NCI-H2081 (cell line): ENCODE results near the gene SMIM44.

ENCODE experiments used
- DNase-seq, 2 experiments: peaks; one replicate each; lab custom pipeline; 2025; lab: John Stamatoyannopoulos, UW

Gene SMIM44

DNA sequence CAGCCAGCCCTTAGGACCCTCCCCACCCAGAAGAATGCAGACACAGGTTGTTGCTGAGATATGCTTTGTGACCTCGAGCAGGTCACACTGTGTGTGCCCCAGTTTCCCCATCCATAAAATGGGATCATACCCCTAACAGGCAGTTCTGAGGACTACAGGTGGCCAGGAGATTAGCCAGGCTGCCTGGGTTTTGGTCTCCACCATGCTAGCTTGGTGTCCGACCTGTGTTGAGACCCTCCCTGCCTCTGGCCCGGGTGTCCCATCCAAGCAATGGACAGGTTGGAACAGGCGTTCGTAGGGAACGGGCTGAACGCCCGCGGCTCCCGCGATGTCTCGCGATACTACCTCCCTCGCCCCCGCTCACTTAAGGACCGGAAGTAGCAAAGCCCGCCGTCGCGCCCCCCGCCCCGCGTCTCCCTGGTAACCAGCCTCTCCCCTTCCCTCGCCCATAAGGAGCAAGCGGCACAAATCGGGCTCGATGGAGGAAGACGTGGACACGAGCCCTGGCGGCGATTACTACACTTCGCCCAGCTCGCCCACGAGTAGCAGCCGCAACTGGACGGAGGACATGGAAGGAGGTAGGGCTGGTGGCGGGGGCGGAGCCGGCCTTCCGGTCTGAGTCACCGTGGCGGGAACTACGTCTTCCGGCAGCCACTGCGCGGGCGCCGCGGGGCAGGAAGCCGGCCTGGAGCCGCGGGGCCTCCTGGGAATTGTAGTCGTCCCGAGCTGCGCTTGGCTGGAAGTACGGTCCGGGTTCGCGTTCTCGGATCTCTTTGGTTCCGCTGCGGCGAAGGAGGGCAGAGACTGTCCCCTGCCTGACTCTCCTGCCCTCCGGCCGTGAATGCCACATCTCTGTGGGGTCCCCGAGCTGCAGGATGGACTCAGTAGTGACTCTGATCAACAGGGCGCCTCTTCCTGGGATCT lies 48.3 kb downstream of the SMIM44 start:
- DNase-seq: peak; percentile 93 to 95

DNA sequence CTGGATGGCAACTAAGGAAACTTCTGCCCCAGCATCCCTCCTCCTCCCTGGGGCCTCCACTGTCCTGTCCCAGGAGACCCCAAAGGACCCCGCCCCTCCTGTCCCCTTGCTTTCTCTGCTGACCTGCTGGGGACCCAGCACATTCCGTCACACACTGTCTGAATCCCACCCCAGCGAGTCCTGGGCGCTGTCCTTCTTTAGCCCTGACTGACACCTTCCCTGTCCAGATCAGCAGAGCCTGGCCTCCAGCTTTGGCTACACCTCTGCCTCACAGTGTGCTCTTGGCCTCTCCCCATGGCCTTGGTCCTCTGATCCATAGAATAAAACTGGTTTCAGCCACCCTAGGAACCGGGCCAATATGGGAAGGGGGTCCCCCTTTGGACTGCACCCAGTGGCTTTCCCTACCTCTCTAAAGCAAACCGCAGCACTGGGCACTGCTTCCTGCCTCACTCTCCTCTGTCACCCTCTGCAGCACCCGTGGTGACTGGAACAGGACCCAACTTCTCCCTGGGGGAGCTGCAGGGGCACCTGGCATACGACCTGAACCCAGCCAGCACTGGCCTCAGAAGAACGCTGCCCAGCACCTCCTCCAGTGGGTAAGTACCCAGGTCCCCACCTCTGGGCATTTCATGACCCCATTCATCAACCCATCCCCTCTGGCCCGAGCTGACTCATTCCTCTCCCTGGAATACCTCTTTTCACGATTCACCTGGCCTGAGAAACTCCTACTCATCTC lies 49.3 kb downstream of the SMIM44 start:
- DNase-seq: no peak

DNA sequence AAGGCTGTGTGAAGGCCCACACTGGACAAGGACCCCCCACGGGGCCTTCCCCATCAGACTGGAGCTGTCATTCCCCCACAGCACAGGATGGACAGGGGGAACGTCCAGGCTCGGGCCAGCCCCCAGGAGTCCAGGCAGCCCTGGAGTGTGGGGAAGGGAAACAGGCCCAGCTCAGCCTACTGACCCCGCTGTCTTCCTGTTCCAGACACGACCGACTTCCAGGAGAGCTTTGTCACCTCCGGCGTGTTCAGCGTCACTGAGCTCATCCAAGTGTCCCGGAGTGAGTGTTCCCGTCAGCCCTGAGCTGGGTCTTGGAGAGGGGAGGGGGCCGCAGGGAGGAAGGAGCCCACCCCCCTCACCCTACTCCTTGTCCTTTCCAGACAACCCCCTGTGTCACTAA lies 49.9 kb downstream of the SMIM44 start:
- DNase-seq: no peak
